HFFc6 (cell line): ENCODE measurements around the gene GPR22. TPM values are rescaled to one million over a fixed set of nuclear protein-coding genes. Genes with fewer than 3 reads are reported as not detected.

ENCODE experiments used
- DNase-seq: peaks from one replicate; pipeline ENCODE4 v3.0.0-alpha.2; 2018
- H3K27ac Mint-ChIP-seq: 2 replicates; pipeline ENCODE4 v1.8.0; 2020; ENCODE audit warnings: mild to moderate bottlenecking, mixed read lengths
- H3K27me3 Mint-ChIP-seq: 2 replicates; pipeline ENCODE4 v1.8.0; 2021; ENCODE audit warnings: mild to moderate bottlenecking, moderate library complexity, mixed read lengths; ENCODE audit not compliant: insufficient read depth
- H3K36me3 Mint-ChIP-seq: 2 replicates; pipeline ENCODE4 v1.8.0; 2021; ENCODE audit warnings: low read depth, mixed read lengths
- H3K4me1 Mint-ChIP-seq: 2 replicates; pipeline ENCODE4 v1.8.0; 2020; ENCODE audit warnings: low read depth, mixed read lengths
- H3K4me3 Mint-ChIP-seq: 2 replicates; pipeline ENCODE4 v1.8.0; 2020; ENCODE audit warnings: mild to moderate bottlenecking, moderate library complexity, mixed read lengths
- H3K9me3 Mint-ChIP-seq: 2 replicates; pipeline ENCODE4 v1.8.0; 2020; ENCODE audit warnings: mild to moderate bottlenecking, mixed read lengths
- CTCF ChIP-seq: fragments of 200-600 bp; sonication (generic); IDR thresholded peaks from 2 replicates; pipeline ENCODE4 v1.5.0; 2021; ENCODE audit warnings: antibody characterized with exemption, mild to moderate bottlenecking
- total RNA-seq, 6 experiments: library from RNA; stranded (reverse); fragmentation: NEBNext Ultra II Directional; extraction: Animal tissue kit (Norgen Biotek cat#: 25700); gene quantifications; 2 replicates in 1 of 6; 3 replicates in 5 of 6; pipeline ENCODE4 v1.2.3, GENCODE V29; 2021

The GPR22 gene
- total RNA-seq, 6 experiments from 2014 or later, result not detected

GRCh38 chr7:107474104-107474521, 4.3 kb downstream of the GPR22 start:
- Mint-ChIP-seq H3K27ac (no peak overlapping the region), H3K27me3 (no peaks in the 10 kb centered on the region), H3K4me3 (no peak overlapping the region), H3K9me3 (no peaks in the 10 kb centered on the region), H3K36me3 (no peaks in the 10 kb centered on the region), H3K4me1 (peaks cover 15% of the 10 kb centered on the region)
- no peak for DNase-seq
- no peak for TF ChIP-seq CTCF

- Mint-ChIP-seq H3K9me3 (no peaks in the 10 kb centered on the region), H3K27me3 (no peaks in the 10 kb centered on the region), H3K27ac (no peak overlapping the region), H3K4me1 (peaks cover 11% of the 10 kb centered on the region), H3K4me3 (no peak overlapping the region), H3K36me3 (no peaks in the 10 kb centered on the region)
- no peak for DNase-seq
- TF ChIP-seq CTCF, result no peak
Measured at GRCh38 chr7:107479303-107479702, 9.4 kb downstream of the GPR22 start.

- no peak for DNase-seq
- no peaks in the 10 kb centered on the region for H3K9me3 Mint-ChIP-seq
- H3K36me3 Mint-ChIP-seq, result no peaks in the 10 kb centered on the region
- no peak for TF ChIP-seq CTCF
- H3K4me3 Mint-ChIP-seq, result no peak overlapping the region
- peaks cover 11% of the 10 kb centered on the region for H3K4me1 Mint-ChIP-seq
- no peak overlapping the region for H3K27ac Mint-ChIP-seq
- H3K27me3 Mint-ChIP-seq, result no peaks in the 10 kb centered on the region
Measured at GRCh38 chr7:107480932-107481331, 11.1 kb downstream of the GPR22 start.

- TF ChIP-seq CTCF, result no peak
- H3K27me3 Mint-ChIP-seq, result no peaks in the 10 kb centered on the region
- no peak overlapping the region for H3K4me3 Mint-ChIP-seq
- H3K27ac Mint-ChIP-seq, result no peak overlapping the region
- peaks cover 11% of the 10 kb centered on the region for H3K4me1 Mint-ChIP-seq
- no peaks in the 10 kb centered on the region for H3K9me3 Mint-ChIP-seq
- DNase-seq, result no peak
- no peaks in the 10 kb centered on the region for H3K36me3 Mint-ChIP-seq
Measured at GRCh38 chr7:107482571-107482970, 12.7 kb downstream of the GPR22 start.

GRCh38 chr7:107486041-107486440, 16.2 kb downstream of the GPR22 start:
- no peak overlapping the region for H3K4me3 Mint-ChIP-seq
- H3K4me1 Mint-ChIP-seq, result peaks cover 4% of the 10 kb centered on the region
- no peaks in the 10 kb centered on the region for H3K36me3 Mint-ChIP-seq
- H3K9me3 Mint-ChIP-seq, result no peaks in the 10 kb centered on the region
- TF ChIP-seq CTCF, result no peak
- H3K27ac Mint-ChIP-seq, result no peak overlapping the region
- H3K27me3 Mint-ChIP-seq, result peaks cover 2% of the 10 kb centered on the region; the same call in 1 of the 2 replicates
- DNase-seq, result no peak

GRCh38 chr7:107492875-107493274, 23.0 kb downstream of the GPR22 start:
- no peak for DNase-seq
- Mint-ChIP-seq H3K4me1 (peaks cover 28% of the 10 kb centered on the region), H3K27me3 (peaks cover 2% of the 10 kb centered on the region), H3K36me3 (0 out of 2 replicates have a peak, but pooled peaks cover 5% of the 10 kb centered on the region), H3K27ac (no peak overlapping the region), H3K4me3 (no peak overlapping the region), H3K9me3 (no peaks in the 10 kb centered on the region)
- no peak for TF ChIP-seq CTCF
